GM19438 (cell line): ENCODE data around the gene FHIT.
"Not testable (repeated sequence)": the region's sequence is repeated elsewhere in the genome, so short reads cannot be mapped to it uniquely, and the experiment has no call there.

Experiments
- ATAC-seq: cut with Tn5 transposase; IDR thresholded peaks from one replicate; pipeline ENCODE4 v1.9.1; 2021; ENCODE audit warnings: low read depth; ENCODE audit not compliant: unreplicated experiment

The FHIT gene

GRCh38 chr3:59939826-59940426 lies 1311.3 kb downstream of the FHIT start:
- ATAC-seq: no peak

DNA sequence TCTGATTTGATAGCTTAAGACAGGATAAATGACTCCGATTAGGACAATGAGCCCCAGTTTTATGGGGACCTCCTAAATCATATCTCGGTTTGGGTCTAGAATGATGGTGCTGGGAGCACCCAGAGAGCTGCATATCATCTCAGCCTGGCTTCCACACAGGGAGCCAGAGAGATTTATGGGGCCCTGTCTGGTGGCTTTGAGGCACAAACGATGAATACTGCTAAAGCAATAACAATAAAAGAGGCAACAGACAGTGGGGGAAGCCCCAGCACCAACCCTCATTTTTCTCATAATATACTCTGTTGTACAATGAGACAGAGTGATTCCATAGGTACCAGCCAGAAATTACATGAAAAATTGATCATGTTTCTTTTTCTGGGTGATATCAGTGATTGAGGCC lies 1312.4 kb downstream of the FHIT start:
- no peak for ATAC-seq

DNA sequence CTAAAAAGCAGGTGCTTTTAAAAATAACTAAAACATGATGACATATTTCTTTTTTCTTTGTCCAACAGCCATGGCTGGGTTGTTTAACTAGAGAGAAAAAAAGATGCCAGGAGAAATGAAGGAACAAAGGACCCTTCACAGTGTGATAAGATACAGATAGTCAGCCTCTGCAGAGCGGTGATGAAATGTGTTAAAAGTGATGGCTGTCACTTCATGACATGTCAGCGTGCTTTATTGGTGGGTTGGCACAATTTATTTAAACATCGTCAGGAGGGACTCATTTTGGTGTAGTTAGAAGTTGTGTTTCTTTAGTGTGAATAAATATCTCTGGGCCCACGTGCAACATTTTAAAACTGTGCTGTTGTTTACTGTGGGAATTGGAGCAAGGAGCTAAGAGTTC lies 1314.1 kb downstream of the FHIT start:
- no peak for ATAC-seq

GRCh38 chr3:59936472-59936871 lies 1314.8 kb downstream of the FHIT start:
- no peak for ATAC-seq

GRCh38 chr3:59935025-59935424 lies 1316.2 kb downstream of the FHIT start:
- peak; percentile 95 for ATAC-seq

DNA sequence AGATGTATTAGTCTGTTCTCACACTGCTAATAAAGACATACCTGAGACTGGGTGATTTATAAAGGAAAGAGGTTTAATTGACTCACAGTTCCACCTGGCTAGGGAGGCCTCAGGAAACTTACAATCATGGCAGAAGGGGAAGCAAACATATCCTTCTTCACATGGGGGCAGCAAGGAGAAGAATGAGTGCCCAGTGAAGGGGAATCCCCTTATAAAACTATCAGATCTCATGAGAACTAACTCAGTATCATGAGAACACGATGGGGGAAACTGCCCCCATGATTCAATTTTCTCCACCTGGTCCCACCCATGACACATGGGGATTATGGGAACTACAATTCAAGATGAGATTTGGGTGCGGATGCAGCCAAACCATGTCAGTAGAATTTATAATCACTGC lies 1316.7 kb downstream of the FHIT start:
- ATAC-seq: not testable (repeated sequence)

DNA sequence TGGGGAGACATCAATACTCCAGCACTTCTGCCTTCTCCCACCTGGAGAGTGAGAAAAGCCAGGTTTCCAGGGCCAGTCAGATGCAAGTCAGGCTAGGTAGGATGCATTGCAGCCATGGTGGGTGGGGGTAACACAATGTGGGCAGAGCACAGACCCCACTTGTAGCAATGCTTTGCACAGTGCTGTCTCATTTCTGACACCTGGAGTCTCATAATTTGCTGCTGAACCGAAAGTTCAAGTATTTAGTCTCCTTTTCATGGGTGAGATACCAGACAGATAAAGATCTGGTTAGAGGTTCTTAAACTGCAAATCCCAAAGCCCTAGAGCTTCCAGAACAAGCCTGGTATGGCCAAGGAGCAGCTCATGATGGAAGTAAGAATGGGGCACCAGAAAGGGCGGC lies 1321.1 kb downstream of the FHIT start:
- no peak for ATAC-seq

- ATAC-seq: no peak
These were observed 1324.2 kb downstream of the FHIT start for GRCh38 chr3:59927056-59927455.

DNA sequence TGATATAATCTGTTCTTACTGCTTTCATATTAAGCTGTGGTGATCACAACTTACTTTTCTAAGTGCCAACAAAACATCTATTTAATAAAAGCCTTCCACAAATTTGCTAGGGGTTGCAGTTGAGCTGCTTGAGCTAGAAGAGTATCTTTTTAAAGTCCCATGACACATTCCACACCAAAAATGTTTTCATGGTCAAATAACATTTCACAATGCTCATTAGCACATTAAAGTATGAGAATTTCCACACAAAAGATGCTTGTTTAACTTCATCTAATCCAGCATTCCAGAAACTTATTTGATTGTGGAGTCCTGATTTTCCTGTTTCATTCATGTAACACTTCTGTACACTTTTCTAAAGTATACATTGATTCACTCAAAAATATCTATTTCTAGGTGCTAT lies 1325.3 kb downstream of the FHIT start:
- no peak for ATAC-seq

DNA sequence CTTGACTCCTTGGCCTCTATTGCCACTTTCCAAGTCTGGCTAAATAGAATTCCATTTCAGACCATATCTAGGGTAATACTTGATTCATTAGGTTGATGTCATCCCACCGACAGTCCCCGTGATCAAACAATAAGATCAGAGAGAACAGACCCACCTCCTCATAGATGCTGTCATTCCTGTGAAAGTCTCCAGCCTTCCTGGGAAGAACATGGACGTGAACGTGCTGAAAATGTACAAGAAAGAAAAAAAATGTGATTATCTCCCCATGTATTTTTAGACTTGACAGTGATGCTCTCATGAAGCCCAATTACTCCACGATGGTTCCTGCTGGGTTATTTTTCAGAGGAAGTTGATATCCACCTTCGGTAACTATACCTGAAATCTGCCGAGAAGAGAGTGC lies 1329.1 kb downstream of the FHIT start:
- ATAC-seq: no peak

DNA sequence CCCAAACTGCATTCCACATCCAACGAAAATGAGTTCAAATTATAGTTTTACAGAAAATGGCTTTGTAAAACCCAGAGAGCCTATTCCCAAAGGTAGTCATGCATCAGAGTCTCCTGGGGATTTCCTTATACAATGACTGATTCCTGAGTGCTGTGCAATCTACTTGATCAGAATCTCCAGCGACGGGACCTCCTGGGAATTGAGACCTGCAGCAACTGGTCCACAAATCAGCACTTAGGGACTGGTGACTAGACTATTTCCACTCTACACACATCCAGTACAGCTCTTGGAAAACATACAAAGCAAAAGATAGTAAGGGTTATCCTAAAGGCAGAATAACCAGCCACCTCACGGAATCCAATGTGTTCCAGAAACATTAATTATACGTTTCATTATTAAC lies 1330.4 kb downstream of the FHIT start:
- no peak for ATAC-seq

- no peak for ATAC-seq
These were observed 1331.7 kb downstream of the FHIT start for GRCh38 chr3:59919586-59919985.

DNA sequence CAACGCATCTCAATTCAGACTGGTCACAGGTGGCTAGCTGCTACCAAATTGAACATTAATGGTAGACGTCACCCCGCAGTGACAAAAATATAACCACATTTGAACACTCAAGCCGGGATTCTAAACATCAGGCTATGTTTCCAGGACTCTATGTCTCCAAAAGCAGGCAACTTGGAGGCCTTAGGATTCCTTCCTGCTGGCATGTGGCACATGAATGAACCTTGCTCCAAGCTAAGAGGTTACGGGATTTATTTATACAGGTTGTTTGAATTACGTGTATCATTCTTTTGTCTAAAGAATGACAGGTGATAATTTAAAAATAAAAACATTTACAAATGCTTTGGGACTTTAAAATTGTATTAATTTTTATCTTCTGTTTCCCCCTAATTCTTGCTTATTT lies 1337.0 kb downstream of the FHIT start:
- no peak for ATAC-seq

DNA sequence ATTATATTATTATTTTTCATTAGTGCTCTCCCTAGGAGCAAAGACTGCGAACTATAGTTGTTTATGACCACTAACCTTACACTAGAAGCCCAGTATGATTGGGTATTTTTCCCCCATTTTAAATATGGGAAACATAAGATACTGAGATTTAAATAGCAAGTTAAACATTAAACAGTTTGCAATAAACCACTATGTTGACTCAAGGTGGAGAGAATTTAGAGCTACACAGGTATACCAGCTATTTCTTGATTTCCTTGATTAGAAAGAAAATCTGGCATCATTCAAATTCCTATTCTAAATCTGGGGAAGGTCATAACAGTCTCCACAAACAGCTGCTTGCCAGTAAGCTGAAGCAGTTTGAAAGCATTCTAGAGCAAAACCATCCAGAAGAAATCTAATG lies 1337.6 kb downstream of the FHIT start:
- no peak for ATAC-seq

- ATAC-seq: no peak
These were observed 1342.6 kb downstream of the FHIT start for GRCh38 chr3:59908701-59909100.

GRCh38 chr3:59908280-59908679 lies 1343.0 kb downstream of the FHIT start:
- no peak for ATAC-seq

GRCh38 chr3:59904296-59904695 lies 1347.0 kb downstream of the FHIT start:
- ATAC-seq: no peak

- ATAC-seq: no peak
These were observed 1352.2 kb downstream of the FHIT start for GRCh38 chr3:59899061-59899460.

GRCh38 chr3:59895972-59896371 lies 1355.3 kb downstream of the FHIT start:
- ATAC-seq: no peak

GRCh38 chr3:59894425-59895121 lies 1356.7 kb downstream of the FHIT start:
- ATAC-seq: no peak

DNA sequence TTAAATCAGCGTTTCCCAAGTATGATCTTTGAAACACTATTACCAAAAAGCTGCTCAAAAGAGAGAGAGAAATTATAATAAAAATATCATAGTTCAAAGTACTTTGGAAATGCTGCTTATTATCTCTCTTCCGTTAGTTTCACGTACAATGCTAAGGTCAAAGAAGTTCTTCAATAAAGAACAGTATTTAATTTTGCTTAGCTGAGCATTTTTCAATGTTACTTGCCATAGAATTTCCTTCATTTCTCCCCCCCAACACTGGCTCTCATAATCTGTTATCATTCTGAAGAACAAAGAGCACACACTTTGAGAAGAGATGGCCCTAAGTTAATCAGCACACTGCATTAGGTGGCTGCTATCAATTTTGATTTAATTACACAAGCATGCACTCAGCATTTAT lies 1360.6 kb downstream of the FHIT start:
- no peak for ATAC-seq

DNA sequence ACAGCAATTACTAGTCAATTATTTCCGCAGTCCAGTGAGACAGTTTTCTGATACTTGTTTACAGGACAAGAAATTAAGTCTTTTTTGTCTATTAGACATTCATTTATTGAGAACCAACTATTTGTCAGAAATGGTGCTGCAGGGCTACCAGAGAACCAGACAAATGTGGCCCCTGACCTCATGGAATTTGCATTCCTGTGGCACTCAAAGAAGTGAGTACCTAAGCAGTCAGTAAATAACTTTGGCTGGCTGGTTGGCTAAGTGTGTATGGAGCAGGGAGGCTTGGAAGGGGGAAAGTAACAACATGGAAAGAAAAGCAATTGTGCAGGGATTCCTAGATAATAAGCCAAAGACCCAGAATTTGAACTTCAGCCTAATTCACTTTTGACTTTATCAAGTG lies 1364.5 kb downstream of the FHIT start:
- no peak for ATAC-seq
